Keratinocyte (primary cell): ENCODE results near the gene MICAL2. TPM values are rescaled to one million over a fixed set of nuclear protein-coding genes. Genes with fewer than 3 reads are reported as not detected.
A peak's percentile ranks its signal among the peaks of the same experiment; 100 is the strongest.

Experiments used
- DNase-seq: peaks from one replicate; pipeline ENCODE4 v3.0.0-alpha.2; 2011; ENCODE audit warnings: low read depth, missing footprints, low spot score
- FAIRE-seq: peaks from 2 replicates; lab custom pipeline; 2011; peaks lifted over from hg19 to GRCh38; lab: Jason Lieb, UNC
- H2AFZ ChIP-seq: 2 replicates; pipeline ENCODE4 v1.6.0; 2012; ENCODE audit warnings: low read length, control low read depth, inconsistent platforms; ENCODE audit not compliant: control insufficient read depth
- H3K27ac ChIP-seq: 2 replicates; pipeline ENCODE4 v1.5.1; 2011; ENCODE audit warnings: low read length; ENCODE audit not compliant: control insufficient read depth, insufficient read depth
- H3K27me3 ChIP-seq: 3 replicates; pipeline ENCODE4 v1.6.0; 2011; ENCODE audit warnings: low read length; ENCODE audit not compliant: control insufficient read depth, insufficient read depth; ENCODE audit errors: extremely low read depth
- H3K36me3 ChIP-seq, 2 experiments: 2 replicates in 1 of 2; 3 replicates in 1 of 2; pipeline ENCODE4 v1.5.1; 2011; ENCODE audit warnings: low read length in 2 of 2, mild to moderate bottlenecking in 1 of 2; ENCODE audit not compliant: control insufficient read depth in 2 of 2, insufficient read depth in 2 of 2; ENCODE audit errors: extremely low read depth in 1 of 2
- H3K4me1 ChIP-seq: 3 replicates; pipeline ENCODE4 v1.5.1; 2011; ENCODE audit warnings: low read length; ENCODE audit not compliant: control insufficient read depth, insufficient read depth; ENCODE audit errors: extremely low read depth
- H3K4me2 ChIP-seq: 3 replicates; pipeline ENCODE4 v1.6.0; 2011; ENCODE audit warnings: low read depth, low read length; ENCODE audit not compliant: control insufficient read depth, insufficient read depth; ENCODE audit errors: extremely low read depth
- H3K4me3 ChIP-seq, 3 experiments: fragments of 200-600 bp in 1 of 3; sonication (generic) in 1 of 3; 2 replicates in 2 of 3; 3 replicates in 1 of 3; pipeline ENCODE4 v1.5.1; 2011 to 2016; ENCODE audit warnings: low read length in 3 of 3, mild to moderate bottlenecking in 3 of 3, control low read depth in 2 of 3, inconsistent platforms in 1 of 3, low read depth in 1 of 3, mixed read lengths in 1 of 3, mixed run types in 1 of 3, moderate library complexity in 1 of 3; ENCODE audit not compliant: control insufficient read depth in 2 of 3, insufficient read depth in 2 of 3; ENCODE audit errors: extremely low read depth in 1 of 3
- H3K79me2 ChIP-seq: 2 replicates; pipeline ENCODE4 v1.6.0; 2012; ENCODE audit warnings: low read length; ENCODE audit not compliant: control insufficient read depth, insufficient read depth
- H3K9ac ChIP-seq: 3 replicates; pipeline ENCODE4 v1.6.0; 2011; ENCODE audit warnings: low read length; ENCODE audit not compliant: control insufficient read depth, insufficient read depth; ENCODE audit errors: extremely low read depth
- H3K9me1 ChIP-seq: 3 replicates; pipeline ENCODE4 v1.6.0; 2011; ENCODE audit warnings: low read length; ENCODE audit not compliant: control insufficient read depth, insufficient read depth; ENCODE audit errors: extremely low read depth
- H3K9me3 ChIP-seq: 2 replicates; pipeline ENCODE4 v1.5.1; 2012; ENCODE audit warnings: low read depth, low read length; ENCODE audit not compliant: control insufficient read depth
- H4K20me1 ChIP-seq: 3 replicates; pipeline ENCODE4 v1.6.0; 2011; ENCODE audit warnings: low read length; ENCODE audit not compliant: control insufficient read depth, insufficient read depth; ENCODE audit errors: extremely low read depth
- CTCF ChIP-seq, 3 experiments: IDR thresholded peaks in 1 of 3; conservative IDR thresholded peaks in 1 of 3; optimal IDR thresholded peaks in 1 of 3; 2 replicates in 2 of 3; 3 replicates in 1 of 3; pipeline versions ENCODE3 to v1.5.1; 2011; ENCODE audit warnings: low read length in 3 of 3, mild to moderate bottlenecking in 3 of 3, moderate library complexity in 2 of 3, control low read depth in 1 of 3, inconsistent platforms in 1 of 3; ENCODE audit not compliant: insufficient read depth in 2 of 3; ENCODE audit errors: extremely low read depth in 1 of 3
- EZH2 ChIP-seq: IDR thresholded peaks from one replicate; pipeline ENCODE4 v1.6.1; 2012; ENCODE audit warnings: inconsistent platforms, mild to moderate bottlenecking, low read length, moderate library complexity
- dilution Hi-C: fragments of 300-500 bp; cut with MboI; formaldehyde crosslinking; loops from one replicate; pipeline ENCODE4 v1.7.0; 2020; ENCODE audit warnings: low sequenced_read_pairs; ENCODE audit not compliant: extremely low pct_ligation_motif_present
- polyA plus RNA-seq, 5 experiments: library from polyadenylated mRNA; depleted of rRNA in 3 of 5; stranded (reverse) in 3 of 5; stranded (forward) in 1 of 5; unstranded in 1 of 5; fragments of >200 nt; gene quantifications; 1 replicate in 1 of 5; 2 replicates in 3 of 5; 3 replicates in 1 of 5; pipeline versions ENCODE4 v1.2.1 to v1.2.3, GENCODE V29; 2011 to 2012; ENCODE audit warnings: missing spikeins in 2 of 5, low read depth in 1 of 5, low replicate concordance in 1 of 5

MICAL2 gene
- polyA plus RNA-seq, 1 donor (not counting 4 experiments of a cell fraction or from before 2014, with no cell fraction given): 83.9 TPM

- TF ChIP-seq EZH2: no peak
- no peak for TF ChIP-seq CTCF (optimal IDR thresholded peaks at IDR 0.05 in 1 of 3, IDR thresholded peaks at IDR 0.05 in 1 of 3, conservative IDR thresholded peaks at IDR 0.05 in 1 of 3; ENCODE audit: extremely low read depth in 1 of 3, insufficient read depth in 2 of 3, low read length in 3 of 3)
- DNase-seq (no peak), FAIRE-seq (no peak)
- H3K4me2 ChIP-seq: no peak overlapping the region
- H3K36me3 ChIP-seq: no peaks in the 10 kb centered on the region
- H3K27me3 ChIP-seq: no peaks in the 10 kb centered on the region
- H3K27ac ChIP-seq: peak overlapping the region; percentile 2
- dilution Hi-C loops: no loop called here
- H3K9me3 ChIP-seq: no peaks in the 10 kb centered on the region
- no peaks in the 10 kb centered on the region for H3K79me2 ChIP-seq
- H3K4me1 ChIP-seq: peaks cover 50% of the 10 kb centered on the region
- peaks cover 4% of the 10 kb centered on the region for H3K9me1 ChIP-seq
- no peak overlapping the region for H3K4me3 ChIP-seq
- no peaks in the 10 kb centered on the region for H4K20me1 ChIP-seq
- H2AFZ ChIP-seq: no peak overlapping the region
- no peak overlapping the region for H3K9ac ChIP-seq
Observed at GRCh38 chr11:12094872-12095800, 15.3 kb upstream of the MICAL2 start.

GRCh38 chr11:12097219-12097618 lies 13.2 kb upstream of the MICAL2 start:
- Histone ChIP-seq H2AFZ (peak overlapping the region; percentile 16), H3K27ac (peak overlapping the region; percentile 16), H3K9me1 (peaks cover 4% of the 10 kb centered on the region), H3K4me2 (peak overlapping the region; percentile 52), H3K9me3 (no peaks in the 10 kb centered on the region), H3K4me1 (peaks cover 30% of the 10 kb centered on the region), H4K20me1 (no peaks in the 10 kb centered on the region), H3K9ac (no peak overlapping the region), H3K36me3 (no peaks in the 10 kb centered on the region), H3K4me3 (no peak overlapping the region), H3K27me3 (no peaks in the 10 kb centered on the region), H3K79me2 (no peaks in the 10 kb centered on the region)
- TF ChIP-seq EZH2 (no peak), CTCF (optimal IDR thresholded peaks at IDR 0.05 in 1 of 3, IDR thresholded peaks at IDR 0.05 in 1 of 3, conservative IDR thresholded peaks at IDR 0.05 in 1 of 3; ENCODE audit: extremely low read depth in 1 of 3, insufficient read depth in 2 of 3, low read length in 3 of 3) (no peak)
- FAIRE-seq: no peak
- dilution Hi-C loops: no loop called here
- no peak for DNase-seq
